Fibroblast of skin of back (primary cell): ENCODE data around the gene PGAP6.
A peak's percentile ranks its signal among the peaks of the same experiment; 100 is the strongest.
"Not testable (repeated sequence)": the region's sequence is repeated elsewhere in the genome, so short reads cannot be mapped to it uniquely, and the experiment has no call there.

Source experiments
- DNase-seq: peaks from one replicate; pipeline ENCODE4 v3.0.0-alpha.2; 2013

The PGAP6 gene

GRCh38 chr16:349211-349610 lies 32.6 kb downstream of the PGAP6 start:
- DNase-seq: no peak

- not testable (repeated sequence) for DNase-seq
These were observed 33.3 kb downstream of the PGAP6 start for GRCh38 chr16:348495-348894.

- DNase-seq: no peak
These were observed 34.6 kb downstream of the PGAP6 start for GRCh38 chr16:347203-347602.

GRCh38 chr16:346587-346986 lies 35.2 kb downstream of the PGAP6 start:
- DNase-seq: peak; percentile 32

- no peak for DNase-seq
These were observed 36.0 kb downstream of the PGAP6 start for GRCh38 chr16:345772-346171.

GRCh38 chr16:342455-343213 lies 39.1 kb downstream of the PGAP6 start:
- no peak for DNase-seq

GRCh38 chr16:341974-342336 lies 39.8 kb downstream of the PGAP6 start:
- not testable (repeated sequence) for DNase-seq

- not testable (repeated sequence) for DNase-seq
These were observed 40.4 kb downstream of the PGAP6 start for GRCh38 chr16:341095-341973.

- no peak for DNase-seq
These were observed 41.2 kb downstream of the PGAP6 start for GRCh38 chr16:340370-341091.

GRCh38 chr16:339680-340079 lies 42.1 kb downstream of the PGAP6 start:
- DNase-seq: no peak

- no peak for DNase-seq
These were observed 43.7 kb downstream of the PGAP6 start for GRCh38 chr16:337975-338575.

- no peak for DNase-seq
These were observed 44.3 kb downstream of the PGAP6 start for GRCh38 chr16:337437-337836.

GRCh38 chr16:336269-336668 lies 45.5 kb downstream of the PGAP6 start:
- DNase-seq: no peak

- not testable (repeated sequence) for DNase-seq
These were observed 46.7 kb downstream of the PGAP6 start for GRCh38 chr16:334861-335632.

GRCh38 chr16:334164-334832 lies 47.5 kb downstream of the PGAP6 start:
- not testable (repeated sequence) for DNase-seq

GRCh38 chr16:333406-334094 lies 48.2 kb downstream of the PGAP6 start:
- no peak for DNase-seq

GRCh38 chr16:331181-331814 lies 50.5 kb downstream of the PGAP6 start:
- DNase-seq: not testable (repeated sequence)

GRCh38 chr16:330741-331140 lies 51.0 kb downstream of the PGAP6 start:
- DNase-seq: no peak

GRCh38 chr16:325375-326145 lies 56.2 kb downstream of the PGAP6 start:
- no peak for DNase-seq
